HG03457 (cell line): ENCODE results near the gene CALHM6.
"Not testable (repeated sequence)": the region's sequence is repeated elsewhere in the genome, so short reads cannot be mapped to it uniquely, and the experiment has no call there.

ENCODE experiments used
- ATAC-seq: cut with Tn5 transposase; IDR thresholded peaks from one replicate; pipeline ENCODE4 v1.9.1; 2021; ENCODE audit warnings: moderate number of reproducible peaks; ENCODE audit not compliant: unreplicated experiment

Gene CALHM6

DNA sequence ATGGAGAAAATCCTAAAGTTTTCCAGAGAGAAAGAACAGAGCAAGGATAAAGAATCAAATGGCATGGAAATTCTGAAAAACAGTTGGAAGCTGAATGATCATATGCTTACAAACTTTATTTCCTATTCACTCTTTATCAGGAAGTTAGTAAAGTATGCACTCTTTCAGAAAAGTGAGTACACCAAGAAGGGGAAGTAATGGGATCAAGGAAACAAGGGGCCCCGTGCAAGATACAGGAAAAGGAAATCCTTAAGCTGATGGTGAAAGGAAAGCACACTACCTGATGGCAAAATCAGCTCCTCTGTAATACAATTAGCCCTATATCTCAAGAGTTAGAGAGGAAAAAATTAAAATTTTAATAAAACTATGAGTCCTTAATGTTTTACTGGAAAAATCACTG is 14.0 kb downstream of the CALHM6 start:
- no peak for ATAC-seq

DNA sequence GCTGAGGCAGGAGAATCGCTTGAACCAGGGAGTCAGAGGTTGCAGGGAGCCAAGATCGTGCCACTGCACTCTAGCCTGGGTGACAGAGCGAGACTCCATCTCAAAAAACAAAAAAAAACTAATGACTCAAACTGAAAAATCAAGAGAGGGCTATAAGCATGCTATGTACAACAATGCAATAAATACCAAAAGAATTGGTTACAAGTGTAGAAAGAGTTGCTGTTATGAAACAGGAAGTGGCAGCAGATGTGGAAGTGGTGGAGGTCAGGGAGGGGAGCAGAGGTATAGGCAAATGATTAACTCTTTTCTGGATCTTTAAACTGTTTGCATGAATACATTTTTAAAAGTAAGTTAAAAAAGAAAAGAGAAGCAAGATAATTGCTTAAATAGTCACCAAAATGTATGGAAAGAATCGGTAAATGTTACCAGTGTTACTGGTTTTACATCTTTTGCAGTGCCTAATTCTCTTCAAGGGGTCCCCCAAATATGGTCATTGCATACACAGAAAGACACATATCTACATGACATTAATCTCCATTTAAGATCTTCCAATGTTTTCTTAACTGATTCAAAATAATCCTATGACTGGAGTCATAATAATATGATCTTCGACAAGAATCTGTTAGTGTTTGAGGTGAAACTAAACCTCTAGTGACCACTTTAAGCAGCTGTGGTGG is 15.0 kb downstream of the CALHM6 start:
- peak; percentile 100 for ATAC-seq

DNA sequence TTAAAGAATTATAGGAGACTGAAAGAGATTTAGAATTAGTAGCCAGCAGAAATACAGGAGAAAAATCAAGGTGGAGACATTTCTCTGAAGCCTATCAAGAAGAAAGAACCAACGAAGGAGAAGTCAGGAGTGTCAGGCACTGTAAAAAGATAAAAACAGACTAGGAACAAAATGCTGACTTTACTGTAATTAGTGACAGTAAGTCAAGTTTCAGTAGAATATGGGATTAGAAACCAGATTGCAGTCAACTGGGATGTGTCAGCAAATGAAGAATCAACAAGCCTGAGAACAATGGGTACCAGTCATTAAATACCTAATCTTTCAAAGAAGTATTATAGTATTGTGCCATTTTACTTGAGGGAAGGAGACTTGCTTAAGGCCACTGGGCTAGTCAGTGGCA is 21.6 kb downstream of the CALHM6 start:
- no peak for ATAC-seq

DNA sequence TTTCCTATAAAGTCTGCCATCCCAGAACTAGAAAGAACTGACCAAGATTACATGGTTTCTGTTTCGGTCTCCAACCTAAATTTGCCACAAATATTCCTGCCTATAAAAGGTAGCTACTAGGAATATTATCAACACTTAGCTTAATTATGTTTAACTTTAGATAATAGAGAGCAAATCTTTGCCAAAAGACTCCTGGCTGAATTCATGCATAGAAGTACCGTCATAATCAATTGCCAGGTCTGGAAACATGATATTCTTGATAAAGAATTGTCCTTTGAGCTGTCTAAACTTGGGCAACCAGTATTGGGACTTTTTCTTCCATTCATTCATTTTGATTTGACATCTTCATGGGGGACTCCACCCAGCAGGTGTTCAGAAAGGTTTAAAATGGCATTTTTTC is 22.4 kb downstream of the CALHM6 start:
- ATAC-seq, result no peak

DNA sequence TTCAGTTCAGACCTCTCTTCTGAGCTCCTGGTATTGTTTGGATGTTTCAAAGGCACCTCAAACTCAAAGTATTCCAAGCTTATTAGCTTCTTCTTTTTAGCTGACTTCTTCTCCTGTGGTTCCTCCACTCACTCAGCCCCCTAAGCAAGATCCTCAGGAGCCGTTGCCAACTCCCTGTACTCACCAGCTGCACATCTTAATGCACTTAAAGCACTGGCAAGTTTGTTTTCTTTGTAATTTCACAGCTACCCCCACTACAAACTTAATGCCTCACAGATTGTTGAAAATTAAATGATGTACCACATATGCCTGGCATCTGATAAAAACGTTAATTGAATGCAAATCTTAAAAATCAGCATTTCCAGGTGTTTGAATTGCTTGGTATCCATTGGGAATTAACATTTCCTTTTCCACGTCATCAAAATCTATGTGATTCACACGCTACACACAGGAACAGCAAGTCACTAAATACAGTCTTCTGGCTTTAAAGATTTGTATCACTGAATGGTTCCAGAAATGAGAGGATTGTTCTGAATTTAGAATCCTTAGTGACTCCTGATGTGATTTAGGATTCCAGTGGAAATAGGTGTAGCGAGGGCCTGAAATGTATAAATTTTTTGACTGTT is 24.5 kb downstream of the CALHM6 start:
- no peak for ATAC-seq

DNA sequence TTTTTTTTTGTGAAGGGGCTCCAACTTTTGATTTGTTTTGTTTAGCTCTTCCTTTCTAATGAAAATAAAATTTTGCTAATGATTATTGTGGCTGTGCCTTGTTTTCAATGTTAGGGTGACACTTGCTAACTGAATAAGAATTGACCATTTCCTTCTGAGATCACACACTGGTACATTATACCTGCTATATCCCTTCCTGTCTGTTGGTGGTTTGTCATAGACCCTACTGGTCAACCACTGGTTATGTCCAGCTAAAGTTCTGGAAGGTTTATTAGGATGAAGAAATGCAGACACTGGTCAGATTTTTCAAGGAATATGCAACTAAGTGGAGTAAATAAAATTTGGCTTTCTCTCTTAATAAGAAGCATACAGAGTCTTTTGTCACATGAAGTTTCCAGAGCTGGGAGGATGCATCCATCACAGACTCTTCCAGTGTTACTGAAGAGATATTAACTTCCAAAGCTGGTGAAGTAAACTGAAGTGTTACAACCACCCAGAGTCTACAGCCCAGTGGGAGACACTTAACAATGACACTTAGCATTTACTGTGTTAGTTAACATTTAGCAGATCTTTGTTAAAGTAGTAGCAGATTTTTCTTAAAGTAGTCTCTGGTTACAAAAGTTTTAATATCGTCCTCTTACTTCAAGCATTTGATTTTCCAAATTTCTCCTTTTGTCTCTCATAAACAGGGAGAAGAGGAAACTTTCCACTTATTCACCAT is 30.6 kb downstream of the CALHM6 start:
- no peak for ATAC-seq

DNA sequence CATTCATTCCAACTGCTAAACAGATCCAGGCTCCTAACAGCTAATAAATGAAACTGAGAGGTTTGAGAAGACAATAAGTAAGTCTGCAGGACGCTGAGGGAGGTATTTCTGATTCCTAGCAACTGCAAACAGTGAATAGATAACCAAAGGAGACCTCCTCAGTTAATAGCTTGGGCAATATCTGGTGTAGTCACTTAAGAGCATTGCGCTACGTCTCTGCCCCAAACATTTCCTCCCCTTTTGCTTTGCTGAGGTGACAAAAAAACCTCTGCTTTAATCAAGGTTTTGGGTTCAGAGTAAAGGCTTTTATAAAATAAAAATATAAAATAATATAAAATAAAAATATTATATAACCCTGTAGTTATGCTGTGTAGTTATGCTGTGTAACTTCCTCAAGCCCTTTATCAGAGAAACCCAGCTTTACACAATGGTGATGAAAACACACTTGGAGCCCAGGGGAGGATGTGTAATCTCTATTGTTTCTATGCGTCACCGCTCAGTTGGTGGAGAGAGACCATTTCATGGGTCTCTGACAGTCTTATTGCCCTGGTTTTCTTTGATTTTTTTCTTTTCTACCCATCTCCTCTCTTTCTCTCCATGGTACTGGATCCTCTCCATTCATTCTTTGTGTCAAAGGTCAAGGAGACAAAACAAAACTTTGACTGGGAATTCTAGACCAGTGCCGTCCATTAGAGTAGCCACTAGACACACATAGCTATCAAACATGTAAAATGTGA is 31.3 kb downstream of the CALHM6 start:
- no peak for ATAC-seq

DNA sequence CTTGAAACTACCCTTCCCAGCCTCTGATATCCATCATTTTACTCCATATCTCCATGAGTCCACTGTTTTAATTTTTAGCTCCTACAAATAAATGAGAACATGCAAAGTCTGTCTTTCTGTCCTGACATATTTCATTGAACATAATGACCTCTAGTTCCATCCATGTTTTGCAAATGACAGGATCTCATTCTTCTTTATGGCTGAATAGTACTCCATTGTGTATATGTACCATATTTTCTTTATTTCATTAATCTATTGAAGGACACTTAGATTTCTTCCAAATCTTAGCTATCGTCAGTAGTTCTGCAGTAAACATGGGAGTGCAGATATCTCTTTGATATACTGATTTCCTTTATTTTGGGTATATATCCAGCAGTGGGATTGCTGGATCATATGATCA is 34.0 kb downstream of the CALHM6 start:
- ATAC-seq, result not testable (repeated sequence)

DNA sequence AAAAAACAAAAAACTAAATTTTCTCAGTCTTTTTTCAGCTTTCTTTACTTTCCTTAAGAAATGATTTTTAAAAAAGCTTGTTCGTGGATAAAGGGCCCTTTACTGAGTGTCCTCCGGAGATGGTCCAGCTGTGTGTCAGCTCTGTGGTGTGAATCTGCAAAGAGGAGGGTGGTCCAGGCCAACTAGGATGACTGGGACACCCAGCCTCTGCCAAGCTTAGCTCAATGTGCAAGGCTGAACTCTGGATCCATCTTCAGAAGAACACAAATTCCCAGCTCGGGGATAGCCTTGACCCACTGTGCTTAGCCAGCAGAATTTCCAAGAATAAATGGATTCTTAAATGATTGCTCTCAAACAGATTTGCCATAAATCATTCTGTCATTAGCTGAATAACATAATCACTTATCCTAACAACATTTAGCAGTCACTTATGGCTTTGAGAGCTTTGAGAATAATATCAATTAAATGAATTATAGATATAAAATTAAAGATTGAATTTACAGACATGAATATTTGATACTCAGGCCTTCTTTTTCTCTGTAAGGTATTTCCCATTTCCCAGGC is 36.0 kb downstream of the CALHM6 start:
- ATAC-seq, result no peak

DNA sequence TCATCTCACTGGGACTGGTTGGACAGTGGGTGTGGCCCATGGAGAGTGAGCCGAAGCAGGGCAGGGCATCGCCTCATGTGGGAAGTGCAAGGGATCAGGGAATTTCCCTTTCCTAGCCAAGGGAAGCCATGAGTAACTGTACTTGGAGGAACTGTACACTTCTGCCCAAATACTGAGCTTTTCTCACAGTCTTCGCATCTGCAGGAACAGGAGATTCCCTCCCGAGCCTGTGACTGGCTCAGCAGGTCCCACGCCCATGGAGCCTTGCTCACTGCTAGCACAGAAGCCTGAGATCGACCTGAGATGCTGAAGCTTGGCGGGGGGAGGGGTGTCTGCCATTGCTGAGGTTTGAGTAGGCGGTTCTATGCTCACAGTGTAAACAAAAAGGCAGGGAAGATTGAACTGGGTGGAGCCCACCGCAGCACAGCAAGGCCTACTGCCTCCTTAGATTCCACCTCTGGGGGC is 39.8 kb downstream of the CALHM6 start:
- ATAC-seq, result no peak

DNA sequence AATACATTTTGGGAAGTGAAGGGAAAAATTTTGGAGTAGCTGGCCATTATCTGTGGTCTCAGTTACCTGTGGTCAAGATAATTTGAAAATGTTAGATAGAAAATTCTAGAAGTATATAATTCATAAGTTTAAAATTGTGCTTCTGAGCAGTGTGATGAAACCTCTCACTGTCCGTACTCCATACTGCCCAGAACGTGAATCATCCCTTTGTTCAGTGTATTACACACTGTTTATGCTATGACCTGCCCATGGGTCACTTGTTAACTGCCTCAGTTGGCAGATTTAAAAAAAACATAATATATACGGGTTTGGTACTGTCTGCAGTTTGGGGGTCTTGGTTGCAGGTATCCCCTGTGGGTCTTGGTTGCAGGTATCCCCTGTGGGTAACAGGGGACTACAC is 46.1 kb downstream of the CALHM6 start:
- ATAC-seq, result no peak

DNA sequence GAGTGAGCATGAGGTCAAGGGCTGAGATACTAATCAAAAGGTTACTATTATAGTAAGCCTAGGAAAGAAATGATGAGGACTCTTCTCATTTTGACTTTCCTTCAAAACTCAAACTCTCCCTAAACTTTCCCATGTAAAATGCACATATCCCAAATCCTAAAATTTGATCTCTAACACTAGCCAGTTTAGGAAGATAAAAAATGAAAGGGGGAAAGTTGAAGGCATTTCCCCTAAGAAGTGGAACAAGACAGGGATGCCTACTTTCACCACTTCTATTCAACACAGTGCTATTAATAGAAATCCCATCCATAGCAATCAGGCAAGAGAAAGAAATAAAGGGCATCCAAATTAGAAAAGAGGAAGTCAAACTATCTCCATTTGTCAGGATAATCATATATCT is 47.4 kb downstream of the CALHM6 start:
- no peak for ATAC-seq

DNA sequence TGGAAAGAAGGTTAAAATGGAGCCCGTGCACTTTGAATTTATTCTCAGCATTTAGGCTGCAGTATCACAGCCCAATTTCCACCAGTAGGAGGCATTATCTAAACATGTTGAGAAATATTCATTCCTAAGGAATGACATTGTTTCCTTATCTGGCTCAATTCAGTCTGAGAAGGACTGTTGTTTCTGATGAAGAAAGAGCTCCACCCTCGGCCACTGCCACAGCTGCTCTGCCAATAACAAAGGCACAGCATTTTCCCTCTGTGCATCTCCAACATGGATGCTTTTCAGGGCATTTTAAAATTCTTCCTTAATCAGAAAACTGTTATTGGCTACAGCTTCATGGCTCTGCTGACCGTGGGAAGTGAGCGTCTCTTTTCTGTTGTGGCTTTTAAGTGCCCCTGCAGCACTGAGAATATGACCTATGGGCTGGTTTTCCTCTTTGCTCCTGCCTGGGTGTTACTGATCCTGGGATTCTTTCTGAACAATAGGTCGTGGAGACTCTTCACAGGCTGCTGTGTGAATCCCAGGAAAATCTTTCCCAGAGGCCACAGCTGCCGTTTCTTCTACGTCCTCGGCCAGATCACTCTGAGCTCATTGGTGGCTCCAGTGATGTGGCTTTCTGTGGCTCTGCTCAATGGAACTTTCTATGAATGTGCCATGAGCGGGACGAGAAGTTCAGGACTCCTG is 50.4 kb downstream of the CALHM6 start, which contains the start of gene CALHM5:
CALHM5 (plus strand) TSS at position 216 of the 687 bp plus-strand sequence; CDS start at position 274, 58 bp downstream.
- ATAC-seq, result no peak

DNA sequence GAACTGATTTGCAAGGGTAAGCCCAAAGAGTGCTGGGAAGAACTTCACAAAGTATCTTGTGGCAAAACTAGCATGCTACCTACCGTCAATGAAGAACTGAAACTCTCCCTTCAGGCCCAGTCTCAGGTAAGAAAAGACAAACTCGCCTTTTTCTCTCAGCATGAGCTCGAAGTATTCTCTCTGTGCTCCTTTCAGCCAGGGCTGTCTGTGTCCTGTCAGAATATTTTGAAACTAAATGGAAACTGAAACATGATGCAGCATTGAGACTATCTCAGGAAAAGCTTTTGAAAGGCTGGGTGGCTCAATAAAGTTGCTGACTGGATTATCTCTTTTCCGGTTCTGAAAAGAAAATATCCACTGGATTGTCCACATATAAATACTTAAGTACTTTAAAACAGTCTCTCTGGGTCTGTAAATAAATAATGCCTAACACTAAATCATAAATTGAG is 51.0 kb downstream of the CALHM6 start:
- no peak for ATAC-seq

DNA sequence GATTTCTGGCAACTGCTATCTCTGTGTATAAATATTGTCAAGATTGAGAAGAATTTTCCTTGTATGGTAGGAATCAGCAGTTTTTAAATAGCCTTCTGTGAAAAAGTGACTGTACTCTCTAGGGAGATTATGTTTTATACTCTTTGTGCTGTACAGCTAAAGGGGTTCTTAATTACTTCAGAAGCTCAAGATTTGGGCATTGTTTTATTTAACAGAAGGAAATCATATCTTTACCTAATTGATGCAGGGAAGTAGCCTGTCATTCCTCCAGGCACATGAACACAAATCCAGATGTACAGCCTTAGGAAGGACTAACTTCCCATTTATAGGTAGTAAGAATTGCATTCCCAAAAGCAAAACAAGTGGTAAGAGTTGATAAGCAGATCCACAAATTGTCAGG is 51.6 kb downstream of the CALHM6 start:
- ATAC-seq, result no peak
